GM12864 (cell line): ENCODE results near the gene SEC24C.
A peak's percentile ranks its signal among the peaks of the same experiment; 100 is the strongest.

Experiments used
- DNase-seq: peaks from one replicate; pipeline ENCODE4 v3.0.0-alpha.2; 2011; ENCODE audit warnings: low read depth
- H3K4me3 ChIP-seq: 2 replicates; pipeline ENCODE4 v1.5.1; 2011; ENCODE audit warnings: mild to moderate bottlenecking, low read depth, low read length, control low read depth
- TF ChIP-seq, protein P1 (sequence below): IDR thresholded peaks from 2 replicates; pipeline ENCODE4 v1.5.1; 2011; ENCODE audit warnings: low read depth, mild to moderate bottlenecking, moderate library complexity, low read length, control low read depth, inconsistent platforms; ENCODE audit errors: missing control alignments

Gene SEC24C

DNA sequence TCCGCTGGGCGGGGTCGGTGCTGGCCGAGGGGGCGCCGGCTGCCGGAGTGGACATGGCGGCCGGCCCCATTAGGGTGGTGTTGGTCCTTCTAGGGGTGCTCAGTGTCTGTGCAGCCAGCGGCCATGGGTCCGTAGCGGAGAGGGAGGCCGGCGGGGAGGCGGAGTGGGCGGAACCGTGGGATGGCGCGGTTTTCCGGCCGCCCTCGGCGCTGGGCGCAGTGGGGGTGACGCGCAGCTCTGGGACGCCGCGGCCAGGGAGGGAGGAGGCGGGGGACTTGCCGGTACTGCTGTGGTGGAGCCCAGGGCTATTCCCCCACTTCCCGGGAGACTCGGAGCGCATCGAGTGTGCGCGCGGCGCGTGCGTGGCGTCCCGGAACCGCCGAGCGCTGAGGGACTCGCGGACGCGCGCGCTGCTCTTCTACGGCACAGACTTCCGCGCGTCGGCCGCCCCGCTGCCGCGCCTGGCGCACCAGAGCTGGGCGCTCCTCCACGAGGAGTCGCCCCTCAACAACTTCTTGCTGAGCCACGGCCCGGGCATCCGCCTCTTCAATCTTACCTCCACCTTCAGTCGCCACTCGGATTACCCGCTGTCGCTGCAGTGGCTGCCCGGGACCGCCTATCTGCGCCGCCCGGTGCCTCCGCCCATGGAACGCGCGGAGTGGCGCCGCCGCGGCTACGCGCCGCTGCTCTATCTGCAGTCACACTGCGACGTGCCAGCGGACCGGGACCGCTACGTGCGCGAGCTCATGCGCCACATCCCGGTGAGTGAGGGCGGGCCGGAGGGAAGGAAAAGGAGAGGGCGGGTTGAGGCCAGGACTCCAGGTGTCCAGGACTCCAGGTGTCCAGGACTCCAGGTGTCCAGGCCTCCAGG is 28.3 kb downstream of the SEC24C start:
- peak; percentile 48 for DNase-seq
- TF ChIP-seq, protein P1, sequence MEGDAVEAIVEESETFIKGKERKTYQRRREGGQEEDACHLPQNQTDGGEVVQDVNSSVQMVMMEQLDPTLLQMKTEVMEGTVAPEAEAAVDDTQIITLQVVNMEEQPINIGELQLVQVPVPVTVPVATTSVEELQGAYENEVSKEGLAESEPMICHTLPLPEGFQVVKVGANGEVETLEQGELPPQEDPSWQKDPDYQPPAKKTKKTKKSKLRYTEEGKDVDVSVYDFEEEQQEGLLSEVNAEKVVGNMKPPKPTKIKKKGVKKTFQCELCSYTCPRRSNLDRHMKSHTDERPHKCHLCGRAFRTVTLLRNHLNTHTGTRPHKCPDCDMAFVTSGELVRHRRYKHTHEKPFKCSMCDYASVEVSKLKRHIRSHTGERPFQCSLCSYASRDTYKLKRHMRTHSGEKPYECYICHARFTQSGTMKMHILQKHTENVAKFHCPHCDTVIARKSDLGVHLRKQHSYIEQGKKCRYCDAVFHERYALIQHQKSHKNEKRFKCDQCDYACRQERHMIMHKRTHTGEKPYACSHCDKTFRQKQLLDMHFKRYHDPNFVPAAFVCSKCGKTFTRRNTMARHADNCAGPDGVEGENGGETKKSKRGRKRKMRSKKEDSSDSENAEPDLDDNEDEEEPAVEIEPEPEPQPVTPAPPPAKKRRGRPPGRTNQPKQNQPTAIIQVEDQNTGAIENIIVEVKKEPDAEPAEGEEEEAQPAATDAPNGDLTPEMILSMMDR = no peak
- peak overlapping the region; percentile 66 for H3K4me3 ChIP-seq

DNA sequence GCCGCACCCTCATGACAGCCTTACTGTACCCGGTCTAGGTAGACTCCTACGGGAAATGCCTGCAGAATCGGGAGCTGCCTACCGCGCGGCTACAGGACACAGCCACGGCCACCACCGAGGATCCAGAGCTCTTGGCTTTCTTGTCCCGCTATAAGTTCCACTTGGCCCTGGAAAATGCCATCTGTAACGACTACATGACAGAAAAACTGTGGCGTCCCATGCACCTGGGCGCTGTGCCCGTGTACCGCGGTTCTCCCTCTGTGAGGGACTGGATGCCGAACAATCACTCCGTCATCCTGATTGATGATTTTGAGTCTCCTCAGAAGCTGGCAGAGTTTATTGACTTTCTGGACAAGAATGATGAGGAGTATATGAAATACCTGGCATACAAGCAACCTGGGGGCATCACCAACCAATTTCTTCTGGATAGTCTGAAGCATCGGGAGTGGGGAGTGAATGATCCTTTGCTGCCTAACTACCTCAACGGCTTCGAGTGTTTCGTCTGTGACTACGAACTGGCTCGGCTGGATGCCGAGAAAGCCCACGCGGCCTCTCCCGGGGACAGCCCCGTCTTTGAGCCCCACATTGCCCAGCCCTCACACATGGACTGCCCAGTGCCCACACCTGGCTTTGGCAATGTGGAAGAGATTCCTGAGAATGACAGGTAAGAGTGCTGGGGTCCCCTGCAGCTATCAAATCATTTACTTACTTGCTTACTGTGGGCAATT is 29.1 kb downstream of the SEC24C start:
- TF ChIP-seq, protein P1 = no peak
- peak overlapping the region; percentile 66 for H3K4me3 ChIP-seq
- no peak for DNase-seq

DNA sequence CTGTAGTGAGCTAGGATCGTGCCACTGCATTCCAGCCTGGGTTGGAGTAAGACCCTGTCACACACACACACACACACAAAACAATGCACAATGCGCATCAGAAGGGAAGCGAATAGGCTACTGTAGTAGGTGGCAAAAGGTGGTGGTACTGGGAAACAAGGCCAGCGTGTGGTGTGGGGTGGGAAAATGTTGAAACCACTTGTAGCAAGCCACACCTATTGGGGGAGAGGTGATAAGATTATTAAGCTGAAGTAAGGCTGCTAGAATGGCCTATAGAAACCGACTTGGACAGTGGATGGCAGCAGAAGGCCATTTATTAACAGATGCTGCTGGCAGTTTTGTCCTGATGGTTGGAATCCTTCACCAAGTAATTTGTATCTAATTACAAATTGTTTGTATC is 30.5 kb downstream of the SEC24C start:
- peak overlapping the region; percentile 66 for H3K4me3 ChIP-seq
- DNase-seq = no peak
- TF ChIP-seq, protein P1 = peak; percentile 2

DNA sequence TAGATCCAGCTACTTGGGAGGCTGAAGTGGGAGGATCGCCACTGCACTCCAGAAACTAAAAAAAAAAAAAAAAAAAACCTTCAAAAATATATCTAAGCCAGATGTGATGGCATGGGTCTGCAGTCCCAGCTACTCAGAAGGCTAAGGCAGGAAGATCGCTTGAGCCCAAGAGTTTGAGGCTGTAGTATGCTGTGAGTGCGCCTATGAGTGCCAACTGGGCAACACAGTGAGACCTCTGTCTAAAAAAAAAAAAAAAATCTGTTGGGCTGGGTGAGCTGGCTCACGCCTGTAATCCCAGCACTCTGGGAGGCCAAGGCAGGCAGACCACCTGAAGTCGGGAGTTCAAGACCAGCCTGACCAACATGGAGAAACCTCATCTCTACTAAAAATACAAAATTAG is 34.8 kb downstream of the SEC24C start:
- TF ChIP-seq, protein P1 = no peak
- DNase-seq = no peak
- no peak overlapping the region for H3K4me3 ChIP-seq

DNA sequence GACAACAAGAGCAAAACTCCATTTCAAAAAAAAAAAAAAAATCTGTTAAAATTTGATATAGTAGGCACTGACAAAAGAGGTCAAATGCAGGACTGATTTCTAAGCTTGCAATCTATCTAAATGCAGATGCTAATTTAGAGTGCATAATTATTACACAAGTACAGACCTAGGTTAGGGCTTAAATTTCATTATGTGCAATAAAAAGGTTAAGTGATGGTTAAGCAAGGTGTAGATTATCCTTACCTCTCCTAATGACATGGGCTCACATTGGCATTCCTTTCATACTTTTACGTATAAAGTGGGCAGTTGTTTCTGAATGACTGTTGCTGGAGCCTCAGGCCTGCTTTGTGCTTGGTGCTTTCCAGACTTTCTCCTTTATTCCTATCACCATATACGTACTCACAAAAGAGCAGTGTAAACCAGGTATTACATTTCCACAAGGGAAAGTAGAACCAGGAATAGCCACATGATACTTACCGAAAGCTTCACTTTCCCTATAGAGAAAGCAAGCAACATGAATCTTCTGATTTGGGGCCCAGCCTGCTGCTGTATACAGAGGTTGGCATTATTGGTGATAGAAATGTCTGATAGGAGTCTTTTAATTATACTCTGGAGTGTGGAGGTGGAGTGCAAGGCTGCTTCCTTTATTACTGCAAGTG is 35.5 kb downstream of the SEC24C start:
- TF ChIP-seq, protein P1 = no peak
- no peak overlapping the region for H3K4me3 ChIP-seq
- DNase-seq = no peak

DNA sequence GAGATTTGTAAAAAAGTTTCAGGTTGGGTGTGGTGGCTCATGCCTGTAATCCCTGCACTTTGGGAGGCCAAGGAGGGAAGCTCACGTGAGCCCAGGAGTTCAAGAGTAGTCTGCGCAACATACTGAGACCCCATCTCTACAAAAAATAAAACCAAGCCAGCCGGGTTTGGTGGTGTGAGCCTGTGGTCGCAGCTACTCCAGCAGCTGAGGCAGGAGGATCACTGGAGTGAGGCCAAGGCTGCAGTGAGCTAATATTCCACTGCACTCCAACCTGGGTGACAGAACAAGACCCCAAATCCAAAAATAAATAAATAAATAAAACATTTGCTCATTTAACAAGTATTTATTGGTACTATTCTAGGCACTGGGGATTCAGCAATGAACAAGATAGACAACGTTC is 36.1 kb downstream of the SEC24C start:
- H3K4me3 ChIP-seq = no peak overlapping the region; the same call in 1 of the 2 replicates
- TF ChIP-seq, protein P1 = no peak
- DNase-seq = no peak
